MM.1S (cell line): ENCODE results near the gene PHLDB2.

Experiments used
- DNase-seq: peaks from one replicate; pipeline ENCODE4 v3.0.0-alpha.2; 2015
- H2AFZ ChIP-seq: fragments of 300-600 bp; sonication (generic); 2 replicates; pipeline ENCODE4 v1.6.0; 2016; ENCODE audit warnings: antibody characterized with exemption, low read length
- H3F3A ChIP-seq: fragments of 300-600 bp; sonication (generic); 2 replicates; pipeline ENCODE4 v1.6.1; 2016; ENCODE audit warnings: mild to moderate bottlenecking, antibody characterized with exemption, low read length, moderate library complexity, mixed read lengths; ENCODE audit not compliant: insufficient read depth
- H3K27ac ChIP-seq: fragments of 300-600 bp; sonication (generic); 2 replicates; pipeline ENCODE4 v1.5.1; 2016; ENCODE audit warnings: mild to moderate bottlenecking, low read length
- H3K27me3 ChIP-seq: fragments of 300-600 bp; sonication (generic); replicated peaks from 2 replicates; pipeline ENCODE4 v1.6.0; 2016; ENCODE audit warnings: low read length; ENCODE audit not compliant: insufficient read depth
- H3K36me3 ChIP-seq: fragments of 300-600 bp; sonication (generic); replicated peaks from 2 replicates; pipeline ENCODE4 v1.6.1; 2016; ENCODE audit warnings: mild to moderate bottlenecking, low read length, mixed read lengths; ENCODE audit not compliant: insufficient read depth
- H3K4me1 ChIP-seq: fragments of 300-600 bp; sonication (generic); 2 replicates; pipeline ENCODE4 v1.6.1; 2016; ENCODE audit warnings: low read length, mixed read lengths
- H3K4me2 ChIP-seq: fragments of 300-600 bp; sonication (generic); 2 replicates; pipeline ENCODE4 v1.6.0; 2016; ENCODE audit warnings: low read depth, low read length
- H3K4me3 ChIP-seq: fragments of 300-600 bp; sonication (generic); 2 replicates; pipeline ENCODE4 v1.5.1; 2016; ENCODE audit warnings: low read length, mixed read lengths
- H3K79me2 ChIP-seq: fragments of 300-600 bp; sonication (generic); 2 replicates; pipeline ENCODE4 v1.6.1; 2016; ENCODE audit warnings: mixed run types, low read length, mixed read lengths
- H3K9ac ChIP-seq: fragments of 300-600 bp; sonication (generic); 2 replicates; pipeline ENCODE4 v1.6.1; 2016; ENCODE audit warnings: low read length, mixed read lengths
- H3K9me2 ChIP-seq: fragments of 300-600 bp; sonication (generic); replicated peaks from 2 replicates; pipeline ENCODE4 v1.6.1; 2016; ENCODE audit warnings: mild to moderate bottlenecking, low read length, mixed read lengths; ENCODE audit not compliant: insufficient read depth
- H3K9me3 ChIP-seq: fragments of 300-600 bp; sonication (generic); replicated peaks from 2 replicates; pipeline ENCODE4 v1.6.1; 2016; ENCODE audit warnings: mild to moderate bottlenecking, low read length, mixed read lengths; ENCODE audit not compliant: insufficient read depth
- H4K20me1 ChIP-seq: fragments of 300-600 bp; sonication (generic); 2 replicates; pipeline ENCODE4 v1.6.1; 2016; ENCODE audit warnings: mild to moderate bottlenecking, low read length, moderate library complexity, mixed read lengths; ENCODE audit not compliant: insufficient read depth
- EZH2 ChIP-seq: fragments of 300-600 bp; sonication (generic); optimal IDR thresholded peaks from 2 replicates; pipeline ENCODE3; 2017; ENCODE audit warnings: low read depth, mild to moderate bottlenecking, antibody characterized with exemption, low read length, mixed read lengths
- EZH2phosphoT487 ChIP-seq: fragments of 300-600 bp; sonication (generic); IDR thresholded peaks from 2 replicates; pipeline ENCODE4 v1.6.1; 2018; ENCODE audit warnings: antibody characterized with exemption, low read length
- TF ChIP-seq, protein P1 (sequence below): fragments of 300-600 bp; sonication (generic); IDR thresholded peaks from 2 replicates; pipeline ENCODE4 v1.5.1; 2016; ENCODE audit warnings: antibody characterized with exemption, low read length, mixed read lengths

PHLDB2 gene

DNA sequence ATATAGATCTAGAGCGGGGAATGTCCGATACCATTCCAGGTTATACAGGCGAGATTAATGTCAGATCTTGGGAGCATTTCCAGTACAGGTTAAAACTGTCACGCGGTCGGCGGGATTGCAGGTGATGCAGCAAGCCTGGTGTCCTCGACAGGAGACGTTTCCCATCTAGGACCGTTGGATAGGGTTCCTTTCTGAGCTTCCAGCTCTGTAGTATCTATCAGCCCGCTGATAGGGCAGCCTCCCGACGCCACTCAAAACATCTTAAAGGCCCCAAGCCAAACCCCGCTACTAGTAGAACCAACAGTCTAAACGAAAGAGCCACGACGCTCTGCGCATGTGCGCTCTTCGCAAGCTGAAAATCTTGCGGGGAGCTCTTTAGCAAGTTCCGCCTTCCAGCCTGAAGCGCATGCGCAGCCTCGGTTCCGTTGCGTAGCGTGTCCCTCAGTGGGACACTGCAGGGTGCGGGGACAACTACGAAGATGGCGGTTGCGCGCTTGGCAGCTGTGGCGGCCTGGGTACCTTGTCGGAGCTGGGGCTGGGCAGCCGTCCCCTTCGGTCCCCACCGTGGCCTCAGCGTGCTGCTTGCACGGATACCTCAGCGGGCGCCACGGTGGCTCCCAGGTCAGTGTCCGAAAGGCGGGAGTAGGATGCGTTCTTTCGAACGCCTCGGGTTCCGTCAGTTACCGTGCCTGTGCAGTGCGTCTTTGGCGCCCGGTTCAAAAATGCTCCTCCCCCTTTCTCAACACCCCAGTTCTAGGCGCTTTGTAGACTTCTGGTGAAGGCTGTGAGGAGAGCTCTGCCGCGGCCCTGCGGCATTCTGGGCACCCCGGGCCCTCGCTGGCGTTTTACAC, 119.7 kb downstream of the PHLDB2 start, which contains the start of gene ABHD10:
Gene ABHD10, plus strand, starts transcription at position 444 of the 851 bp plus-strand sequence. Its CDS starts 36 bp downstream, at position 480.
- no peaks in the 10 kb centered on the region for H3K36me3 ChIP-seq
- H3K27ac ChIP-seq = peak within 1 kb of the TSS; percentile 83
- H2AFZ ChIP-seq = peak within 1 kb of the TSS; percentile 96
- H3F3A ChIP-seq = peaks cover 10% of the 10 kb centered on the region; the same call in 1 of the 2 replicates
- H3K9me2 ChIP-seq = no peaks in the 10 kb centered on the region
- H3K4me3 ChIP-seq = peak within 1 kb of the TSS; percentile 98
- H3K4me2 ChIP-seq = peak within 1 kb of the TSS; percentile 67
- H4K20me1 ChIP-seq = no peaks in the 10 kb centered on the region
- H3K9me3 ChIP-seq = no peaks in the 10 kb centered on the region
- H3K4me1 ChIP-seq = peaks cover 6% of the 10 kb centered on the region; the same call in 1 of the 2 replicates
- peaks cover 31% of the 10 kb centered on the region for H3K79me2 ChIP-seq
- peak; percentile 98 for DNase-seq
- peak within 1 kb of the TSS; percentile 89 for H3K9ac ChIP-seq
- H3K27me3 ChIP-seq = no peaks in the 10 kb centered on the region
- no peak for TF ChIP-seq EZH2phosphoT487
- TF ChIP-seq, protein P1, sequence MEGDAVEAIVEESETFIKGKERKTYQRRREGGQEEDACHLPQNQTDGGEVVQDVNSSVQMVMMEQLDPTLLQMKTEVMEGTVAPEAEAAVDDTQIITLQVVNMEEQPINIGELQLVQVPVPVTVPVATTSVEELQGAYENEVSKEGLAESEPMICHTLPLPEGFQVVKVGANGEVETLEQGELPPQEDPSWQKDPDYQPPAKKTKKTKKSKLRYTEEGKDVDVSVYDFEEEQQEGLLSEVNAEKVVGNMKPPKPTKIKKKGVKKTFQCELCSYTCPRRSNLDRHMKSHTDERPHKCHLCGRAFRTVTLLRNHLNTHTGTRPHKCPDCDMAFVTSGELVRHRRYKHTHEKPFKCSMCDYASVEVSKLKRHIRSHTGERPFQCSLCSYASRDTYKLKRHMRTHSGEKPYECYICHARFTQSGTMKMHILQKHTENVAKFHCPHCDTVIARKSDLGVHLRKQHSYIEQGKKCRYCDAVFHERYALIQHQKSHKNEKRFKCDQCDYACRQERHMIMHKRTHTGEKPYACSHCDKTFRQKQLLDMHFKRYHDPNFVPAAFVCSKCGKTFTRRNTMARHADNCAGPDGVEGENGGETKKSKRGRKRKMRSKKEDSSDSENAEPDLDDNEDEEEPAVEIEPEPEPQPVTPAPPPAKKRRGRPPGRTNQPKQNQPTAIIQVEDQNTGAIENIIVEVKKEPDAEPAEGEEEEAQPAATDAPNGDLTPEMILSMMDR = no peak

DNA sequence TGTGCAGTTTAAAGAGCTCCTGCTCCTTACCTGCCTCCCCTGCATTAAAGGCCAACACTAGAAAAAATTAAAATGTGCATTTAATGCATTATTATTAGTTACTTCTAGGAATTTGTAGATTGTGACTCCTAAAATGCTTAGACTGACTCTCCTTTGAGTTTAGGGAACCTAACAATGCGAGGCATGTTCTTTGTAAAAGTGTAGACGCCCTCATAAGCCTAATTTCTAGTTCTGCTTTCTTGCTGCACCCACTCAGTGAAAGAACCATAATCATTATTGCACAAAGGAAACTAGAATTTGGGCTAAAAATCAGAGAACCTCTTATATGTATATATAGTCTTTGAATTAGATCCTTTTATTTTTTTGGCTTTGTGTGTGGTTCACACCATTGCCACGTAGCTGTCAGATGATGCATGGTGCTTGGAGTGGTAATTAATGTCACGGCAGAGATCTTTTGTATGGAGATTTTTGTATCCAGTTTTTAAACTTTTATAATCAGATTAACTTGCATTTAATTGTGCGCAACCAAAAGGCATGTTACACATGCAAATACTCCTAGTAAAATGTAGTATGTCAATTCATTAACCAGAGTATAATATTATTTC, 120.5 kb downstream of the PHLDB2 start:
- H2AFZ ChIP-seq = peak overlapping the region; percentile 96
- peaks cover 31% of the 10 kb centered on the region for H3K79me2 ChIP-seq
- DNase-seq = peak; percentile 24

DNA sequence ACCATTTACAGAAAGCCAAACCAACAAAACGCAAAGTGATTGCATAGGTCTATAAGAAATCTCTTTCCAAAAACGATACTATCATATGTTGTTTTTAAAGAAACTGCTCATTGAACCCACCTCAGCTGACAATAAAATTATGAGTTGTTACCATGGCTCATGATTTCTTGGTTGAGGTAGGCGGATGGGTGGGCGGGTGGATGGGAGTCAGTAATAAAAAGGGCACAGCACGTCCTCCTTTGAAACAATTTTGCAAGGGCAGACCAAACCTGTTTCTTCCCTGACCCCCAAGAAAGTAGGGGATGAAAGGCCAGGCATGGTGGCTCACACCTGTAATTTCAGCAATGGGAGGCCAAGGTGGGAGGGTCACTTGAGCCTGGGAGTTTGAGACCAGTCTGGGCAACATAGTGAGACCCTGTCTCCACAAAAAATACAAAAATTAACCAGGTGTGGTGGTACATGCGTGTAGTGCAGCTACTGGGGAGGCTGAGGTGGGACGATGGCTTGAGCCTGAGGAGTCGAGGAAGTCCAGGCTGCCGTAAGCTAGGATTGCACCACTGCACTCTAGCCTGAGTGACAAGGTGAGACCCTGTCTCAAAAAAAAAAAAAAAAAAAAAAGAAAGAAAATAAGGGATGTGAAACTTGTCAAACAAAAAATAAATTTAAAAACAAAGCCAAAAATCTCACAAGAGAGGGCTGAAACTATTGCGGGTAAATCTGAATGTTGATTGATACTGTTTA, 121.8 kb downstream of the PHLDB2 start:
- no peaks in the 10 kb centered on the region for H3K36me3 ChIP-seq
- no peak for DNase-seq
- H3K9me3 ChIP-seq = no peaks in the 10 kb centered on the region
- no peak overlapping the region; the same call in 1 of the 2 replicates for H3K4me3 ChIP-seq
- no peak overlapping the region for H3K9ac ChIP-seq
- no peaks in the 10 kb centered on the region for H4K20me1 ChIP-seq
- H3K9me2 ChIP-seq = no peaks in the 10 kb centered on the region
- H3F3A ChIP-seq = peaks cover 10% of the 10 kb centered on the region; the same call in 1 of the 2 replicates
- TF ChIP-seq EZH2phosphoT487 (no peak), EZH2 (no peak)
- TF ChIP-seq, protein P1 = no peak
- peaks cover 6% of the 10 kb centered on the region; the same call in 1 of the 2 replicates for H3K4me1 ChIP-seq
- H2AFZ ChIP-seq = no peak overlapping the region
- peaks cover 31% of the 10 kb centered on the region for H3K79me2 ChIP-seq
- H3K4me2 ChIP-seq = peak overlapping the region; percentile 67; the same call in 1 of the 2 replicates
- H3K27ac ChIP-seq = no peak overlapping the region
- H3K27me3 ChIP-seq = no peaks in the 10 kb centered on the region

More for the DNA sequence above, 120.5 kb downstream of the PHLDB2 start:
- peak overlapping the region; percentile 89 for H3K9ac ChIP-seq
- H3K4me2 ChIP-seq = peak overlapping the region; percentile 67
- H3F3A ChIP-seq = peaks cover 10% of the 10 kb centered on the region; the same call in 1 of the 2 replicates
- H4K20me1 ChIP-seq = no peaks in the 10 kb centered on the region
- H3K4me3 ChIP-seq = peak overlapping the region; percentile 98
- no peaks in the 10 kb centered on the region for H3K27me3 ChIP-seq
- H3K9me2 ChIP-seq = no peaks in the 10 kb centered on the region
- TF ChIP-seq, protein P1 = no peak; the same call in 1 of the 2 replicates
- no peak for TF ChIP-seq EZH2phosphoT487
- no peak for TF ChIP-seq EZH2
- peaks cover 6% of the 10 kb centered on the region; the same call in 1 of the 2 replicates for H3K4me1 ChIP-seq
- H3K9me3 ChIP-seq = no peaks in the 10 kb centered on the region
- no peaks in the 10 kb centered on the region for H3K36me3 ChIP-seq
- H3K27ac ChIP-seq = peak overlapping the region; percentile 83; the same call in 1 of the 2 replicates
